RPMI7951 (cell line): ENCODE data around the gene CTCFL. TPM values are rescaled to one million over a fixed set of nuclear protein-coding genes. Genes with fewer than 3 reads are reported as not detected.

Experiments
- DNase-seq: peaks from one replicate; pipeline ENCODE4 v3.0.0-alpha.2; 2012; ENCODE audit warnings: low read depth
- total RNA-seq: library from RNA; depleted of rRNA; stranded (reverse); fragments of >200 nt; shearing (Covaris generic); gene quantifications from 2 replicates; pipeline ENCODE4 v1.2.3, GENCODE V29; 2014

The CTCFL gene
- total RNA-seq, 1 experiment from 2014 or later: not detected

- peak; percentile 41 for DNase-seq
Measured at GRCh38 chr20:57560554-57561355, 35.8 kb upstream of the CTCFL start, which contains the start of gene PCK1. Gene PCK1, plus strand, starts transcription at chr20:57561110. Its CDS starts 302 bp downstream, at chr20:57561412.

- no peak for DNase-seq
Measured at GRCh38 chr20:57559658-57560553, 35.0 kb upstream of the CTCFL start.

GRCh38 chr20:57559289-57559634, 34.3 kb upstream of the CTCFL start:
- DNase-seq: peak; percentile 17

GRCh38 chr20:57558614-57559288, 33.8 kb upstream of the CTCFL start:
- DNase-seq: no peak

- DNase-seq: no peak
Measured at GRCh38 chr20:57557926-57558613, 33.1 kb upstream of the CTCFL start.

- no peak for DNase-seq
Measured at GRCh38 chr20:57556980-57557274, 32.0 kb upstream of the CTCFL start.

- peak; percentile 24 for DNase-seq
Measured at GRCh38 chr20:57555457-57556184, 30.7 kb upstream of the CTCFL start.

- DNase-seq: no peak
Measured at GRCh38 chr20:57553376-57554018, 28.6 kb upstream of the CTCFL start.

GRCh38 chr20:57552471-57552870, 27.5 kb upstream of the CTCFL start:
- DNase-seq: no peak

- peak; percentile 18 for DNase-seq
Measured at GRCh38 chr20:57548177-57549058, 23.5 kb upstream of the CTCFL start.

GRCh38 chr20:57546956-57547649, 22.2 kb upstream of the CTCFL start:
- no peak for DNase-seq

- DNase-seq: no peak
Measured at GRCh38 chr20:57545927-57546662, 21.2 kb upstream of the CTCFL start.

- DNase-seq: no peak
Measured at GRCh38 chr20:57544838-57545564, 20.1 kb upstream of the CTCFL start.

GRCh38 chr20:57543754-57544153, 18.8 kb upstream of the CTCFL start:
- no peak for DNase-seq

- DNase-seq: no peak
Measured at GRCh38 chr20:57540890-57541580, 16.1 kb upstream of the CTCFL start.

GRCh38 chr20:57539889-57540288, 14.9 kb upstream of the CTCFL start:
- DNase-seq: peak; percentile 29

- DNase-seq: no peak
Measured at GRCh38 chr20:57537822-57538221, 12.9 kb upstream of the CTCFL start.
